Astrocyte of the spinal cord (primary cell): ENCODE results near the gene PAH.
A peak's percentile ranks its signal among the peaks of the same experiment; 100 is the strongest.

Source experiments
- DNase-seq: peaks from one replicate; pipeline ENCODE4 v3.0.0; 2011; ENCODE audit warnings: low read depth, low spot score
- H3K4me3 ChIP-seq: 2 replicates; pipeline ENCODE4 v1.5.1; 2011; ENCODE audit warnings: low read depth, mild to moderate bottlenecking, low read length, moderate library complexity
- CTCF ChIP-seq: IDR thresholded peaks from 2 replicates; pipeline ENCODE4 v1.5.1; 2012; ENCODE audit warnings: low read depth, mild to moderate bottlenecking, low read length, inconsistent platforms
- in situ Hi-C: cut with HindIII; loops from 2 replicates; pipeline ENCODE4 v1.10.0; 2017; ENCODE audit warnings: low sequenced_read_pairs

Gene PAH

DNA sequence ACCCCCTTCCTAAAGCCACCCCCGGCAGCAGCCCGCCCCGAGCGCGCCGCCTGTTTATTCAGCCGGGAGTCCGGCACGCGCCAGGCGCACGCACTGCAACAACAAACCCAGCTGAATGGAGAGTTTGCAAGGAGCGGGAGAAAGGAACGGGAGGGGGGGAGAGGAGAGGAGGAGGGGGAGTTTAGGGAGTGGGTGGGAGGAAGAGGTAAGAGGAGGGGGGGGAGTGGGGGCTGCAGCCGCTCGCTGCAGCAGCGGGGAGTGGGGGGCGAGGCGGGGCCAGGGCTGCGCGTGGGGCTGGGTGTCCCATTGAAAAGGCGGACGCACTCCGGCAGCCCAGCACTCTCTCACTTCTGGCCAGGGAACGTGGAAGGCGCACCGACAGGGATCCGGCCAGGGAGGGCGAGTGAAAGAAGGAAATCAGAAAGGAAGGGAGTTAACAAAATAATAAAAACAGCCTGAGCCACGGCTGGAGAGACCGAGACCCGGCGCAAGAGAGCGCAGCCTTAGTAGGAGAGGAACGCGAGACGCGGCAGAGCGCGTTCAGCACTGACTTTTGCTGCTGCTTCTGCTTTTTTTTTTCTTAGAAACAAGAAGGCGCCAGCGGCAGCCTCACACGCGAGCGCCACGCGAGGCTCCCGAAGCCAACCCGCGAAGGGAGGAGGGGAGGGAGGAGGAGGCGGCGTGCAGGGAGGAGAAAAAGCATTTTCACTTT is 40.5 kb upstream of the PAH start, which contains the start of gene ASCL1:
ASCL1 (plus strand) TSS at position 336 of the 712 bp plus-strand sequence. CDS start 571 bp downstream, outside the sequence.
- in situ Hi-C loops = no loop called here
- H3K4me3 ChIP-seq = peak within 1 kb of the TSS; percentile 15
- TF ChIP-seq CTCF = no peak
- no peak for DNase-seq

GRCh38 chr12:102956738-102957327 is 39.8 kb upstream of the PAH start:
- in situ Hi-C loops = no loop called here

DNA sequence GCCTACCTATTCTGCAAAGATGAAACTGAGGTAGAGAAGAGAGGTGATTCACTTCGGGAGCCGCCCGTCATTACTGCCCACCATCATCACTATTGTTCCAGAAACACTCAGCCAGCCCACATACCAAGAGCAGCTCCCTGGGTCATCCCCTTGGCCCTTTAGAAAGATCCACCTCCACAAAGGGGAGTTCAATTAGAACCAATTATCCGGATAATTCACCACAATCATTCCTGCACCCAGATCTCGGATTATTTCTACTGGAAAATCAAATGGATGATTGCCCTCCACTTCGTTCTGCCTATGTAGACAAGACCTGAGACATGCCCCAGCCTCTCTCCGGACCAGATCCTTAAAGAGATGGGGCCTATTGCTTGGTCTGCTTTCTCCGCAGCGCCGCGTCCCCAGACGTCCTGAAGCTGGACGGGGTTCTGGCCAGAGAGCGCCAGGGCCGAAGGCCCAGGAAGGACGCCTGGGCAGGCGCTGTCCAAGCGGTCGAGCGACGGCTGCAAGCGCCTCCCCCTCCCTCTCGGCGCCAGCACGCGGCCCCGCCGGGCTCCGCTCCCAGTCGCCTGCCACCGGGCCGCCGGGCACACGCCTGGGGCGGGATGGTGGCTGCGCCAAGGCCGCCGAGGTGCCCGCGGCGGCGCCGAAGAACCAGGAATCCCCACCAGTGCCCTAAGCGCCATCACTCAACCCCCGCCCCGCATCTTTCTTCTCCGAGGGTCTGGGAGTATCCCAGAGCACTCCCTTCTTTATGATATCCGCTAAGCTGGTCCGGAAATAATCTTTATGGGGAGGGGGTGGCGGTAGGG is 39.1 kb upstream of the PAH start:
- TF ChIP-seq CTCF = no peak
- in situ Hi-C loops = no loop called here
- H3K4me3 ChIP-seq = no peak overlapping the region
- DNase-seq = no peak

More at GRCh38 chr12:102956738-102957327, 39.8 kb upstream of the PAH start:
- no peak for TF ChIP-seq CTCF
- H3K4me3 ChIP-seq = no peak overlapping the region
- no peak for DNase-seq

DNA sequence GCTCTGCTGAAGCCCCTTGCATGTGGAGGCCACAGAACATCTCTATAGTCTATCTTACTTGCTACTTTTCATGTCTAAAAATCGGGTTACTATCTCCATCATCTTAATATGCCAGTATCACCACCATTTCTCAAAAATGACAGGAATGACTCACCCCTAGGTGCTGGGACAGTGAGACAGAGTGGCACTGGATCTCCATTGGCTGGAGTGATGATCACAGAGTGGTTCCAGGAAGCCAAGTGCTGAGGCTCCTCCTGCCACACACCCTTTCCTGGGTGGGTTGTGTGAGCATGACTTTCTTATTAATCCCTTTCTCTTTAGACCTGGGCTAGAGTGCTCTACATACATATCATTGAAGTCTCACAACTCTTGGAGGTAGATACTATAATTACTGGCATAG is 37.1 kb upstream of the PAH start:
- in situ Hi-C loops = no loop called here

DNA sequence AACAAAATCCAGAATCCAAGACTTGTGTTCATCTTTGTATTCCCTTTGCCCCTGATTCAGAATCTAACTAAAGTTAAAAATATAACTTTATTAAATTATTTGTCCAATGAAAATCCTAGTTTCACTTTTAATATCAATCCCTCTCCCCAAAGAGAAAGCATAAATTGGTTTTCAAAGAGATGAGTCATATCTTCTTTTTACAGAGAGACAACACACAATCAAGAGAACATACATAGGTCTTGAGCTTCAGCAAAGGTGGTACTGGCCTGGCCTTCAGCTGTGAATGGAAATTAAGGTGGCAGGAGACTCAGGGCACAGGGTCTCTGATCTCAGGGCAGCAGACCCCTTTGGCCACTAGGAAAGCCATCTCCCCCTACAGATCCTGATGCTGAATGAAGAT is 36.2 kb upstream of the PAH start:
- in situ Hi-C loops = no loop called here
- TF ChIP-seq CTCF = no peak
- H3K4me3 ChIP-seq = no peak overlapping the region
- no peak for DNase-seq

More for the DNA sequence above, 37.1 kb upstream of the PAH start:
- no peak overlapping the region for H3K4me3 ChIP-seq
- DNase-seq = no peak
- no peak for TF ChIP-seq CTCF

GRCh38 chr12:102951841-102952240 is 34.8 kb upstream of the PAH start:
- no peak for DNase-seq
- in situ Hi-C loops = no loop called here
- TF ChIP-seq CTCF = no peak
- H3K4me3 ChIP-seq = no peak overlapping the region
